Measurements from ENCODE around the gene STK35. TPM values are rescaled to one million over a fixed set of nuclear protein-coding genes. Genes with fewer than 3 reads are reported as not detected.

STK35 gene
- total and polyA plus RNA-seq, 9 donors = 5.1 to 20.2 (median 13.2) TPM

- Histone ChIP-seq H3K27ac (no peak overlapping the region), H3K27me3 (no peaks in the 10 kb centered on the region), H3K4me1 (ENCODE audit: insufficient read depth) (peaks cover 3% of the 10 kb centered on the region), H3K36me3 (no peaks in the 10 kb centered on the region), H3K4me3 (no peak overlapping the region), H3K9me3 (no peaks in the 10 kb centered on the region)
- no peak for DNase-seq
- intact Hi-C loops (cut with DNase I) = no loop called here
- 64 to 84% (median 71%) methylated on average over 10 of the region's 10 CpGs for WGBS, 3 donors
- TF ChIP-seq EP300 (IDR thresholded peaks at IDR 0.05) = no peak
- TF ChIP-seq POLR2A (IDR thresholded peaks at IDR 0.05) = no peak
- no peak for TF ChIP-seq CTCF (IDR thresholded peaks at IDR 0.05)
Measured at GRCh38 chr20:2143594-2143993, 42.0 kb downstream of the STK35 start.

GRCh38 chr20:2144850-2145249 is 43.2 kb downstream of the STK35 start:
- Histone ChIP-seq H3K27ac (no peak overlapping the region), H3K4me1 (ENCODE audit: insufficient read depth) (peaks cover 3% of the 10 kb centered on the region), H3K9me3 (no peaks in the 10 kb centered on the region), H3K4me3 (no peak overlapping the region), H3K27me3 (no peaks in the 10 kb centered on the region), H3K36me3 (no peaks in the 10 kb centered on the region)
- intact Hi-C loops (cut with DNase I) = no loop called here
- WGBS, 3 donors = 89 to 93% (median 92%) methylated on average over 11 of the region's 11 CpGs
- TF ChIP-seq CTCF (IDR thresholded peaks at IDR 0.05) (no peak), EP300 (IDR thresholded peaks at IDR 0.05) (no peak), POLR2A (IDR thresholded peaks at IDR 0.05) (no peak)
- DNase-seq = no peak

GRCh38 chr20:2145376-2145775 is 43.7 kb downstream of the STK35 start:
- intact Hi-C loops (cut with DNase I) = no loop called here

GRCh38 chr20:2146080-2146867 is 44.6 kb downstream of the STK35 start:
- H3K4me3 ChIP-seq = no peak overlapping the region
- peak in 1 of 5 donors; percentile 9 for DNase-seq
- no peaks in the 10 kb centered on the region for H3K27me3 ChIP-seq
- intact Hi-C loops (cut with DNase I) = no loop called here
- no peak for TF ChIP-seq CTCF (IDR thresholded peaks at IDR 0.05)
- TF ChIP-seq EP300 (IDR thresholded peaks at IDR 0.05) = no peak
- no peak for TF ChIP-seq POLR2A (IDR thresholded peaks at IDR 0.05)
- WGBS, 3 donors = 88 to 93% (median 90%) methylated on average over 18 of the region's 18 CpGs
- H3K27ac ChIP-seq = no peak overlapping the region
- H3K36me3 ChIP-seq = no peaks in the 10 kb centered on the region
- H3K9me3 ChIP-seq = no peaks in the 10 kb centered on the region
- no peaks in the 10 kb centered on the region for H3K4me1 ChIP-seq (ENCODE audit: insufficient read depth)

More at GRCh38 chr20:2145376-2145775, 43.7 kb downstream of the STK35 start:
- no peak for DNase-seq
- H3K4me1 ChIP-seq (ENCODE audit: insufficient read depth) = peaks cover 2% of the 10 kb centered on the region
- TF ChIP-seq POLR2A (IDR thresholded peaks at IDR 0.05) = no peak
- no peak for TF ChIP-seq CTCF (IDR thresholded peaks at IDR 0.05)
- TF ChIP-seq EP300 (IDR thresholded peaks at IDR 0.05) = no peak
- no peak overlapping the region for H3K27ac ChIP-seq
- WGBS, 3 donors = 90 to 94% (median 93%) methylated on average over 8 of the region's 8 CpGs
- H3K36me3 ChIP-seq = no peaks in the 10 kb centered on the region
- no peaks in the 10 kb centered on the region for H3K9me3 ChIP-seq
- no peaks in the 10 kb centered on the region for H3K27me3 ChIP-seq
- H3K4me3 ChIP-seq = no peak overlapping the region

Measured in ovary (tissue), 9 donors.